T-cell (primary cell): ENCODE results near the gene ARHGAP24. TPM values are rescaled to one million over a fixed set of nuclear protein-coding genes. Genes with fewer than 3 reads are reported as not detected.

Experiments
- ATAC-seq, 4 experiments: fragments of 200-7000 bp in 3 of 4; fragments of 150-1000 bp in 1 of 4; cut with Tn5 transposase; replicated peaks in 1 of 4; 1 replicate in 3 of 4; 2 replicates in 1 of 4; pipeline ENCODE4 v1.10.0; 2021; ENCODE audit warnings: moderate library complexity in 3 of 4, mild to moderate bottlenecking in 2 of 4, moderate number of reproducible peaks in 1 of 4
- CTCF ChIA-PET, 2 donors: fragments of 300-600 bp; sonication (Branson Sonifier 250); formaldehyde crosslinking; loops; one replicate each; lab custom pipeline; 2022; ENCODE audit warnings: antibody characterized with exemption in 2 of 2; lab: Charles Lee
- POLR2A ChIA-PET, 2 donors: fragments of 300-600 bp; sonication (Branson Sonifier 250); formaldehyde crosslinking; loops; one replicate each; lab custom pipeline; 2022; ENCODE audit warnings: antibody characterized with exemption in 2 of 2; lab: Charles Lee
- DNase-seq, 35 experiments: peaks; one replicate each; pipeline versions ENCODE4 v3.0.0 to v3.0.0-alpha.2; 2013 to 2023
- H3K27ac ChIP-seq: one replicate; pipeline ENCODE4 v1.5.1; 2013; ENCODE audit warnings: low read length
- H3K27me3 ChIP-seq, 2 experiments: replicated peaks in 1 of 2; 1 replicate in 1 of 2; 2 replicates in 1 of 2; pipeline versions ENCODE4 v1.6.1 to v1.7.0; 2013; ENCODE audit warnings: low read length in 1 of 2, mixed read lengths in 1 of 2; ENCODE audit not compliant: control insufficient read depth in 2 of 2, insufficient read depth in 2 of 2; ENCODE audit errors: extremely low read depth in 1 of 2
- H3K36me3 ChIP-seq, 2 donors: 1 replicate in 1 of 2; 2 replicates in 1 of 2; pipeline versions ENCODE4 v1.6.1 to v1.7.0; 2013; ENCODE audit warnings: low read length in 1 of 2; ENCODE audit not compliant: control insufficient read depth in 2 of 2, insufficient read depth in 1 of 2; ENCODE audit errors: extremely low read depth in 1 of 2
- H3K4me1 ChIP-seq, 2 experiments: 1 replicate in 1 of 2; 2 replicates in 1 of 2; pipeline versions ENCODE4 v1.6.1 to v1.7.0; 2013; ENCODE audit warnings: low read length in 2 of 2, mixed read lengths in 1 of 2; ENCODE audit not compliant: insufficient read depth in 2 of 2, control insufficient read depth in 1 of 2; ENCODE audit errors: extremely low read depth in 1 of 2
- H3K4me3 ChIP-seq, 2 donors: 1 replicate in 1 of 2; 2 replicates in 1 of 2; pipeline versions ENCODE4 v1.5.1 to v1.7.0; 2013; ENCODE audit warnings: mild to moderate bottlenecking in 2 of 2, low read length in 1 of 2, moderate library complexity in 1 of 2; ENCODE audit not compliant: control insufficient read depth in 1 of 2; ENCODE audit errors: extremely low read depth in 1 of 2
- H3K9me3 ChIP-seq: 2 replicates; pipeline ENCODE4 v1.7.0; 2013
- H3K27ac Mint-ChIP-seq, 2 donors: one replicate each; pipeline ENCODE4 v1.8.0; 2020 to 2021; ENCODE audit warnings: mild to moderate bottlenecking in 2 of 2, mixed read lengths in 2 of 2
- H3K27me3 Mint-ChIP-seq, 2 donors: one replicate each; pipeline ENCODE4 v1.8.0; 2021 to 2022; ENCODE audit warnings: mixed read lengths in 2 of 2
- H3K36me3 Mint-ChIP-seq: one replicate; pipeline ENCODE4 v1.8.0; 2021; ENCODE audit warnings: mixed read lengths
- H3K4me1 Mint-ChIP-seq, 3 donors: one replicate each; pipeline ENCODE4 v1.8.0; 2020 to 2022; ENCODE audit warnings: mixed read lengths in 3 of 3, mild to moderate bottlenecking in 1 of 3
- H3K4me3 Mint-ChIP-seq, 3 donors: one replicate each; pipeline ENCODE4 v1.8.0; 2020 to 2022; ENCODE audit warnings: mild to moderate bottlenecking in 3 of 3, mixed read lengths in 3 of 3, moderate library complexity in 3 of 3
- H3K9me3 Mint-ChIP-seq, 3 donors: one replicate each; pipeline ENCODE4 v1.8.0; 2020 to 2022; ENCODE audit warnings: mixed read lengths in 3 of 3
- WGBS: methylation state at CpG from one replicate; pipeline ENCODE4 v1.1.5; 2013; ENCODE audit warnings: missing lambda C conversion rate; ENCODE audit not compliant: insufficient coverage; 5-methylcytosine and 5-hydroxymethylcytosine counted together
- total RNA-seq, 35 experiments: library from RNA in 6 of 35; stranded (reverse) in 6 of 35; fragments of 120-200 nt in 1 of 35; gene quantifications; one replicate each; pipeline versions ENCODE4 v1.2.1 to v1.2.4 and lab custom pipeline; 2013 to 2026

The ARHGAP24 gene
- total RNA-seq, 5 donors from 2014 or later (not counting 1 experiment from before 2014, with no cell fraction given) = 0.45 to 2.7 (median 1.8) TPM

- no peak overlapping the region for H3K4me3 Mint-ChIP-seq
- ChIA-PET POLR2A (no interaction called here), CTCF (no interaction called here)
- no peak overlapping the region for H3K27ac Mint-ChIP-seq
- no peaks in the 10 kb centered on the region for H3K36me3 ChIP-seq
- H3K9me3 Mint-ChIP-seq = peaks cover 2 to 9% (median 4%) of the 10 kb centered on the region in 3 donors
- no peak for DNase-seq
- H3K36me3 Mint-ChIP-seq = no peaks in the 10 kb centered on the region
- no peak overlapping the region for H3K4me3 ChIP-seq
- H3K27ac ChIP-seq = no peak overlapping the region
- H3K27me3 ChIP-seq = no peaks in the 10 kb centered on the region
- H3K9me3 ChIP-seq = no peaks in the 10 kb centered on the region
- H3K4me1 ChIP-seq = no peaks in the 10 kb centered on the region
- no peaks in the 10 kb centered on the region for H3K4me1 Mint-ChIP-seq
- no peak for ATAC-seq
- no peaks in the 10 kb centered on the region for H3K27me3 Mint-ChIP-seq
Measured at GRCh38 chr4:85491527-85491926, 16.6 kb downstream of the ARHGAP24 start.

- H3K27ac ChIP-seq = no peak overlapping the region
- Mint-ChIP-seq H3K9me3 (peaks cover 2 to 9% (median 4%) of the 10 kb centered on the region in 3 donors), H3K4me1 (no peaks in the 10 kb centered on the region), H3K27ac (no peak overlapping the region), H3K27me3 (no peaks in the 10 kb centered on the region), H3K4me3 (no peak overlapping the region), H3K36me3 (no peaks in the 10 kb centered on the region)
- no peaks in the 10 kb centered on the region for H3K4me1 ChIP-seq
- ATAC-seq (no peak), DNase-seq (no peak)
- no peaks in the 10 kb centered on the region for H3K27me3 ChIP-seq
- no CpG with 5 or more reads among the region's 1 CpG for WGBS
- ChIA-PET POLR2A (no interaction called here), CTCF (no interaction called here)
- no peaks in the 10 kb centered on the region for H3K36me3 ChIP-seq
- no peaks in the 10 kb centered on the region for H3K9me3 ChIP-seq
- no peak overlapping the region for H3K4me3 ChIP-seq
Measured at GRCh38 chr4:85492336-85492735, 17.4 kb downstream of the ARHGAP24 start.

GRCh38 chr4:85495621-85496020, 20.7 kb downstream of the ARHGAP24 start:
- Mint-ChIP-seq H3K4me3 (no peak overlapping the region), H3K27me3 (no peaks in the 10 kb centered on the region), H3K36me3 (no peaks in the 10 kb centered on the region), H3K9me3 (peaks cover 2 to 9% (median 4%) of the 10 kb centered on the region in 3 donors), H3K4me1 (no peaks in the 10 kb centered on the region), H3K27ac (no peak overlapping the region)
- no peaks in the 10 kb centered on the region for H3K27me3 ChIP-seq
- DNase-seq (no peak), ATAC-seq (no peak)
- no peaks in the 10 kb centered on the region for H3K36me3 ChIP-seq
- no peaks in the 10 kb centered on the region for H3K4me1 ChIP-seq
- H3K27ac ChIP-seq = no peak overlapping the region
- CTCF ChIA-PET = no interaction called here
- WGBS = no CpG with 5 or more reads among the region's 3 CpGs
- no peak overlapping the region for H3K4me3 ChIP-seq
- H3K9me3 ChIP-seq = no peaks in the 10 kb centered on the region
- POLR2A ChIA-PET = no interaction called here

- no peaks in the 10 kb centered on the region for H3K36me3 Mint-ChIP-seq
- peaks cover 2 to 9% (median 4%) of the 10 kb centered on the region in 3 donors for H3K9me3 Mint-ChIP-seq
- H3K27ac Mint-ChIP-seq = no peak overlapping the region
- no peaks in the 10 kb centered on the region for H3K27me3 Mint-ChIP-seq
- H3K4me1 Mint-ChIP-seq = no peaks in the 10 kb centered on the region
- ChIA-PET POLR2A (no interaction called here), CTCF (no interaction called here)
- H3K9me3 ChIP-seq = no peaks in the 10 kb centered on the region
- no peak for DNase-seq
- no peak for ATAC-seq
- no peaks in the 10 kb centered on the region for H3K4me1 ChIP-seq
- H3K4me3 Mint-ChIP-seq = no peak overlapping the region
- H3K4me3 ChIP-seq = no peak overlapping the region
- H3K27ac ChIP-seq = no peak overlapping the region
- H3K27me3 ChIP-seq = no peaks in the 10 kb centered on the region
- H3K36me3 ChIP-seq = no peaks in the 10 kb centered on the region
- 60% methylated on average over 1 of the region's 8 CpGs for WGBS
Measured at GRCh38 chr4:85496126-85496849, 21.3 kb downstream of the ARHGAP24 start.

GRCh38 chr4:85496933-85497332, 22.0 kb downstream of the ARHGAP24 start:
- no peaks in the 10 kb centered on the region for H3K36me3 ChIP-seq
- WGBS = 64% methylated on average over 2 of the region's 4 CpGs
- H3K4me1 Mint-ChIP-seq = no peaks in the 10 kb centered on the region
- H3K27ac Mint-ChIP-seq = no peak overlapping the region
- H3K4me3 Mint-ChIP-seq = no peak overlapping the region
- H3K9me3 ChIP-seq = no peaks in the 10 kb centered on the region
- ATAC-seq (no peak), DNase-seq (no peak)
- peaks cover 2 to 7% (median 4%) of the 10 kb centered on the region in 3 donors for H3K9me3 Mint-ChIP-seq
- no peak overlapping the region for H3K4me3 ChIP-seq
- POLR2A ChIA-PET = no interaction called here
- no peaks in the 10 kb centered on the region for H3K27me3 Mint-ChIP-seq
- no peak overlapping the region for H3K27ac ChIP-seq
- no peaks in the 10 kb centered on the region for H3K27me3 ChIP-seq
- CTCF ChIA-PET = no interaction called here
- H3K4me1 ChIP-seq = no peaks in the 10 kb centered on the region
- H3K36me3 Mint-ChIP-seq = no peaks in the 10 kb centered on the region

- H3K27ac ChIP-seq = no peak overlapping the region
- Mint-ChIP-seq H3K36me3 (no peaks in the 10 kb centered on the region), H3K27ac (no peak overlapping the region), H3K4me3 (no peak overlapping the region), H3K27me3 (no peaks in the 10 kb centered on the region), H3K9me3 (peaks cover 3 to 5% (median 4%) of the 10 kb centered on the region in 3 donors), H3K4me1 (no peaks in the 10 kb centered on the region)
- no peaks in the 10 kb centered on the region for H3K27me3 ChIP-seq
- CTCF ChIA-PET = interaction anchor here in 1 of 2 donors (0.6 kb wide), 1 partner anchor 37 kb away, joined by 4 read pairs; no protein-coding TSS in a partner anchor
- no peaks in the 10 kb centered on the region for H3K36me3 ChIP-seq
- peak in 3 of 35 experiments; percentile 6 to 43 (median 9) for DNase-seq
- H3K4me3 ChIP-seq = no peak overlapping the region
- POLR2A ChIA-PET = no interaction called here
- 0% methylated on average over 1 of the region's 5 CpGs for WGBS
- H3K9me3 ChIP-seq = no peaks in the 10 kb centered on the region
- no peak for ATAC-seq
- no peaks in the 10 kb centered on the region for H3K4me1 ChIP-seq
Measured at GRCh38 chr4:85498068-85498733, 23.3 kb downstream of the ARHGAP24 start.
